ENCODE measurements around the gene CDYL.
"Not testable (repeated sequence)": the region's sequence is repeated elsewhere in the genome, so short reads cannot be mapped to it uniquely, and the experiment has no call there.

The CDYL gene

DNA sequence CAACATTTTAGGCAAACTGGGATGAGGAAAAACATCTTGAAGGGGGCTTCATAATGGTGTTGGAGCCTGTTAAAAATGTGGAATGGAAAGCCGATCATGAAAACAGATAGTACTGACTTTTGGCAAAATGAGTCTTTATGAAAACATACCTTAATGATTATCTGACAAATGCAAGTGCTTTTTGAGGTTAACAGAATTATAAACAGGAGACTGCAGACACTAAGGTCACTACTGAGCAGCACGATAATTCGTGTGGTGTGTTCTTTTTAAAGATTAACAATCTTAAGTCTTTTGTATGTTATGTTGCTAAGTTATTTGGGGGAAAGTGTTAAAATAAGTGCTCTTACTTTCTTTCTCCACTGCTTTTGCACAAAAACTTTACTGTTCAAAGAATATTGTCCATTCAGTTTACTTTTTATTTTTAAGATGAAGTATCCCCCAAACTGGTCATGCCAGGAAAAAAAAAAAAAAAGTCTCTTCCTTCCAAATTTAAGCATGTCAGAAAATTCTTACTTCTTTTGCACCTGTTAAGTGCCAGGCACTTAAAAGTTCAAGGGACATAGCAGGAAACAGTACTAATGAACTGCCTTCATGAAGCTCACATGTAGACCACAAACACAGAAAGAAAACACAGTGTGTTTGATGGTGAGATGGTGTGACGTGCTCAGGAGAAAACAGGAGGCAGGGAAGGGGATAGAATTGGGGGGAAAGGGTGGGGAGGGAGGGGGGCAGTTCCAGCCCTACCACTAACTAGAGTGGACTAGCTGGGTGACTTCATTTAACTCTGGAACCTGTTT, 73.2 kb downstream of the CDYL start:
- H3K4me3 ChIP-seq (ENCODE audit: low read depth, low read length), result no peak overlapping the region
- no peak for DNase-seq (ENCODE audit: low read depth)
- TF ChIP-seq, protein P1, sequence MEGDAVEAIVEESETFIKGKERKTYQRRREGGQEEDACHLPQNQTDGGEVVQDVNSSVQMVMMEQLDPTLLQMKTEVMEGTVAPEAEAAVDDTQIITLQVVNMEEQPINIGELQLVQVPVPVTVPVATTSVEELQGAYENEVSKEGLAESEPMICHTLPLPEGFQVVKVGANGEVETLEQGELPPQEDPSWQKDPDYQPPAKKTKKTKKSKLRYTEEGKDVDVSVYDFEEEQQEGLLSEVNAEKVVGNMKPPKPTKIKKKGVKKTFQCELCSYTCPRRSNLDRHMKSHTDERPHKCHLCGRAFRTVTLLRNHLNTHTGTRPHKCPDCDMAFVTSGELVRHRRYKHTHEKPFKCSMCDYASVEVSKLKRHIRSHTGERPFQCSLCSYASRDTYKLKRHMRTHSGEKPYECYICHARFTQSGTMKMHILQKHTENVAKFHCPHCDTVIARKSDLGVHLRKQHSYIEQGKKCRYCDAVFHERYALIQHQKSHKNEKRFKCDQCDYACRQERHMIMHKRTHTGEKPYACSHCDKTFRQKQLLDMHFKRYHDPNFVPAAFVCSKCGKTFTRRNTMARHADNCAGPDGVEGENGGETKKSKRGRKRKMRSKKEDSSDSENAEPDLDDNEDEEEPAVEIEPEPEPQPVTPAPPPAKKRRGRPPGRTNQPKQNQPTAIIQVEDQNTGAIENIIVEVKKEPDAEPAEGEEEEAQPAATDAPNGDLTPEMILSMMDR (conservative IDR thresholded peaks at IDR 0.05; ENCODE audit: low read depth, low read length), result no peak

DNA sequence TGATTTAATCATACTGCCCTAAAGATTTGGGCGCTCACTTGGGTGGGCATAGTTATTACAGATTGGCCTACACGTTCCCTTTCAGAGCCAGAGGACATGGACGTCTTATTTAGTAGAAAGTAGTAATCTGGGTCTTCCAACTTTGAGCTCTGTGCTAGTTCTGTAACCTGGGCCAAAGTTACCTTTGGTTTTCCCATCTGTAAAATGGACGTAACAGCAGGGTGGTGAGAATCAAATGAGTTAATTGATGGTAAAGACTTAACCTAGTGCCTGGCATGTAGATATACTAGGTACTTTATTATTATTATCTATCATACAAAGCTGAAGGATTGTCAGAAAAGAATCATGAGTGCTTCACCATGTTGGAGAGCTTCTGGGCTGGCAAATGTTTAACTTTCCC, 74.8 kb downstream of the CDYL start:
- TF ChIP-seq, protein P1 (conservative IDR thresholded peaks at IDR 0.05; ENCODE audit: low read depth, low read length), result no peak
- H3K4me3 ChIP-seq (ENCODE audit: low read depth, low read length), result no peak overlapping the region
- DNase-seq (ENCODE audit: low read depth), result no peak

DNA sequence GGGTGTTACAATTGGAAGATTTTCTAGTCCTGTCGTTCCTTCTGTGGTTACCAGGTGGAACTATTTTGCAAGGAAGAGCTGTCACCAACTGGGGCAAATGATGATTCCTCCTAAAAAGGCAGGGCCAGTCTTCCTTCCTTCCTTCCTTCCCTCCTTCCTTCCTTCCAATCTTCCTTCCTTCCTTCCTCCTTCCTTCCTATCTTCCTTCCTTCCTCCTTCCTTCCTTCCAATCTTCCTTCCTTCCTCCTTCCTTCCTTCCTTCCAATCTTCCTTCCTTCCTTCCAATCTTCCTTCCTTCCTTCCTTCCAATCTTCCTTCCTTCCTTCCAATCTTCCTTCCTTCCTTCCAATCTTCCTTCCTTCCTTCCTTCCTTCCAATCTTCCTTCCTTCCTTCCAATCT, 76.0 kb downstream of the CDYL start:
- not testable (repeated sequence) for DNase-seq (ENCODE audit: low read depth); H3K4me3 ChIP-seq (ENCODE audit: low read depth, low read length)

DNA sequence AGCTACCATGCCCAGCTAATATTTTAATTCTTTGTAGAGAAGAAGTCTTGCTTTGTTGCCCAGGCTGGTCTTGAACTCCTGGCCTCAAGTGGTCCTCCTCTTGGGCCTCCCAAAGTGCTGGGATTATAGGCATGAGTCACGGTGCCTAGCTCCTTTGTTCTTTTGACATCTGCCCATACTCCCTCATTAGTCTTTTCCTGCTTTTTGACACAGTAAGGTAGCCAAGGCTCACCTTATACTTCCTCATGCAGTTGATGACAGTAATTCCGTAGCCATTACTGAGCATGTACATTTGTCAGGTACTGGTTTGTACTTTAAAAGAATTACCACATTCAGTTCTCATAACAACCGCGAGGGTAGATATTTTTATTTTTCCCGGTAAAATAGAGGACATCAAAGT, 76.7 kb downstream of the CDYL start:
- H3K4me3 ChIP-seq (ENCODE audit: low read depth, low read length), result no peak overlapping the region
- no peak for DNase-seq (ENCODE audit: low read depth)
- TF ChIP-seq, protein P1 (conservative IDR thresholded peaks at IDR 0.05; ENCODE audit: low read depth, low read length), result no peak

DNA sequence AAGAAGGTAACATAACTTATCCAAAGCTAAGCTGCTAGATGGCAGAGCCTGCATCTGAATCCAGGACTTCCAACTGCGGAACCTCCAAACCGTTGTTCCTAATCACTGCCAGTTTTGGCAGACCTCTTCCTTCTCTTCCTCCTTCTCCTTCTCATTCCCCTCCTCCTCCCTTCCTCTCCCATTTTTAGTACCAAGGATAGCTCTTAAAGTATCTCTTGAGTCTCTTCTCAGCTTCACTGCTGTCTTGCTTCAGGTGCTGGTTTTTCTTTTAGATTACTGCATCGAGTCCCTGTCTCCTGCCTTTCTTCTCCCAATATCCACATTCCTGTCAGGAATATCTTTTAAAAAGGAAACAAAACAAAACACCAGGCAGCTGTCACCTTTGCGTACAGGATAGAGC, 77.1 kb downstream of the CDYL start:
- TF ChIP-seq, protein P1 (conservative IDR thresholded peaks at IDR 0.05; ENCODE audit: low read depth, low read length), result no peak
- DNase-seq (ENCODE audit: low read depth), result no peak
- no peak overlapping the region for H3K4me3 ChIP-seq (ENCODE audit: low read depth, low read length)

DNA sequence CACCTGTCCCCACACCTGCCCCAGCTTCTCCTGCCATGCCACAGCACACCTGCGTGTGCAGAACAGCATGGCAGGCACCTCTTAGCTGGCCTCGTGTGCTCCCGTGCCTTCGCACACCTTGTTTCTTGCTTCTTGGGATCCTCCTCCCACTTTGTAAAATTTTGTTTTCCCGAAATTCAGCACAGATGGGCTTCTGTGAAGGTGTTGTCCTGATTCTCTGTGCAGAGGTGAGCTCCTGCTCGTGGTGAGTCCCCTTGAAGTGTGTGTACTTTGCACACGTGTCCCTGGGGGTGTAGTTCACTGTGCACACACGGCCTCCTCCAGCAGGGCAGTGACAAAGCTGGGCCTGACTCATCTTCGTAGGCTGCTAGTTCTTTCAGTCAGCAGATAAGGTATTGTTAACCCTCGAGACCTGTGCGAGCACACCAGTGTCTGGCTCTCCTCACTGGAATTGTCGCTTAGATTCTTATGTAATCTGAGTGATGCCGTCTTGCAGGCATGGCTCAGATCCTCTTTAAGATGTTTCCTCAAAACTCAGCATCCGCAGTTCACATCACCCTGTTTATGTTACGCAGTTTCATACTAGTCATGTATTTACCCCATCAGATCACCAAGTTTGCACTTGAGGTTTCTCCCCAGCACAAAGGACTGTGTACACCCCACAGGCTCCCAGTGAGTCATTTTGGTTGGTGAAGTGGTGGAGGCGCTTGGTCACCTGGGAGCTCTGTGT, 77.7 kb downstream of the CDYL start:
- DNase-seq (ENCODE audit: low read depth), result no peak
- H3K4me3 ChIP-seq (ENCODE audit: low read depth, low read length), result no peak overlapping the region
- TF ChIP-seq, protein P1 (conservative IDR thresholded peaks at IDR 0.05; ENCODE audit: low read depth, low read length), result no peak

DNA sequence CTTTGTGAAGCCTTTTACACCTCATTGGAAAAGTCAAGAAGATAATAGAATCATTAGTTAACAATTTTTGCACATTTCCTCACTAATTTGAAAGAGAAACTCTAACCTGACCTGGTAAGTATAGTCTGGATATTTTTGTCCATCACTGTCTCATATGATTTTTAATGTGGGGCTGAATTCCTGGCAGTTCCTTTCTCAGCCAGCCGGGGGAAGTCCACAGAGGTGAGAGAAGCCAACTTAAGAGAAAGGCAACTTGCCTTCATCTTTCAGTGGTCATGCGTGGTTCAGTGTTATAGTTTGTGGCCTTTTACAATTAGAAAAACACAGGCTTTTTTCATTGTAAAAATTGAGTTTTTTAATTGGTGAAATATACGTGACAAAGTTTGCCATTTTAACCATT, 80.6 kb downstream of the CDYL start:
- no peak for DNase-seq (ENCODE audit: low read depth)
- TF ChIP-seq, protein P1 (conservative IDR thresholded peaks at IDR 0.05; ENCODE audit: low read depth, low read length), result peak; percentile 33
- no peak overlapping the region for H3K4me3 ChIP-seq (ENCODE audit: low read depth, low read length)
